IMR-90 (cell line): Measurements from ENCODE around the gene STAT5B. TPM values are rescaled to one million over a fixed set of nuclear protein-coding genes. Genes with fewer than 3 reads are reported as not detected.

Experiments
- ATAC-seq: fragments of 200-7000 bp; cut with Tn5 transposase; 2 replicates; pipeline ENCODE4 v1.9.1; 2020; ENCODE audit warnings: low read depth, mild to moderate bottlenecking, moderate library complexity
- BruUV-seq: library from RNA; stranded (reverse); fragments of 400-500 nt; replicated peaks from 2 replicates; lab custom pipeline; 2021; lab: Mats Ljungman, UMichigan
- CTCF ChIA-PET: fragments of 300-600 bp; formaldehyde crosslinking; extraction: SDS; loops from one replicate; lab custom pipeline; 2021; ENCODE audit warnings: antibody characterized with exemption; lab: Yijun Ruan, JAX
- POLR2A ChIA-PET: fragments of 300-600 bp; sonication (Branson Sonifier 250); formaldehyde crosslinking; loops from one replicate; lab custom pipeline; 2022; ENCODE audit warnings: antibody characterized with exemption; ENCODE audit not compliant: unreplicated experiment; lab: Charles Lee
- DNase-seq: peaks from one replicate; pipeline ENCODE4 v3.0.0; 2013
- H2AFZ ChIP-seq: replicated peaks from 2 replicates; pipeline ENCODE3; 2013; ENCODE audit warnings: low read length, mild to moderate bottlenecking; ENCODE audit not compliant: poor library complexity
- H2AK5ac ChIP-seq: 2 replicates; pipeline ENCODE4 v1.6.1; 2013; ENCODE audit warnings: low read depth, low read length, inconsistent platforms
- H2AK9ac ChIP-seq: replicated peaks from 2 replicates; pipeline ENCODE3; 2013; ENCODE audit warnings: mild to moderate bottlenecking, low read depth, low read length, moderate library complexity; ENCODE audit not compliant: poor library complexity
- H2BK120ac ChIP-seq: 2 replicates; pipeline ENCODE4 v1.6.1; 2013; ENCODE audit warnings: low read depth, low read length, inconsistent platforms
- H2BK15ac ChIP-seq: 3 replicates; pipeline ENCODE4 v1.6.1; 2013; ENCODE audit warnings: low read depth, low read length, inconsistent platforms
- H2BK20ac ChIP-seq: 2 replicates; pipeline ENCODE4 v1.6.1; 2013; ENCODE audit warnings: low read depth, mild to moderate bottlenecking, inconsistent platforms, low read length, moderate library complexity
- H2BK5ac ChIP-seq: 2 replicates; pipeline ENCODE4 v1.6.1; 2013; ENCODE audit warnings: mild to moderate bottlenecking, low read depth, low read length, inconsistent platforms; ENCODE audit not compliant: poor library complexity, severe bottlenecking
- H3K14ac ChIP-seq: replicated peaks from 2 replicates; pipeline ENCODE4 v1.6.1; 2013; ENCODE audit warnings: low read depth, low read length, inconsistent platforms
- H3K18ac ChIP-seq: 2 replicates; pipeline ENCODE4 v1.6.1; 2013; ENCODE audit warnings: low read depth, low read length, control low read depth
- H3K23ac ChIP-seq: 2 replicates; pipeline ENCODE4 v1.6.1; 2013; ENCODE audit warnings: low read depth, low read length, inconsistent platforms
- H3K27ac ChIP-seq: 2 replicates; pipeline ENCODE4 v1.5.1; 2013; ENCODE audit warnings: mild to moderate bottlenecking, control low read depth, low read length; ENCODE audit not compliant: insufficient read depth
- H3K27me3 ChIP-seq: 2 replicates; pipeline ENCODE4 v1.6.1; 2013; ENCODE audit warnings: low read length; ENCODE audit not compliant: control insufficient read depth, insufficient read depth
- H3K36me3 ChIP-seq: 2 replicates; pipeline ENCODE4 v1.6.1; 2013; ENCODE audit warnings: low read length, mixed read lengths; ENCODE audit not compliant: control insufficient read depth, insufficient read depth
- H3K4ac ChIP-seq: 2 replicates; pipeline ENCODE4 v1.6.1; 2013; ENCODE audit warnings: low read depth, low read length, inconsistent platforms
- H3K4me1 ChIP-seq: 2 replicates; pipeline ENCODE4 v1.6.1; 2013; ENCODE audit warnings: low read length, mixed read lengths; ENCODE audit not compliant: control insufficient read depth, insufficient read depth
- H3K4me2 ChIP-seq: 2 replicates; pipeline ENCODE4 v1.6.1; 2013; ENCODE audit warnings: low read depth, mild to moderate bottlenecking, control low read depth, low read length, moderate library complexity
- H3K4me3 ChIP-seq: 2 replicates; pipeline ENCODE4 v1.5.1; 2013; ENCODE audit warnings: low read depth, mild to moderate bottlenecking, control low read depth, low read length, moderate library complexity; ENCODE audit not compliant: insufficient read depth
- H3K56ac ChIP-seq: 2 replicates; pipeline ENCODE4 v1.6.1; 2013; ENCODE audit warnings: low read length, inconsistent platforms; ENCODE audit not compliant: insufficient read depth; ENCODE audit errors: extremely low read depth
- H3K79me1 ChIP-seq, 2 experiments: 2 replicates each; pipeline ENCODE4 v1.6.1; 2013; ENCODE audit warnings: low read length in 2 of 2, inconsistent platforms in 1 of 2, low read depth in 1 of 2
- H3K9ac ChIP-seq: 2 replicates; pipeline ENCODE4 v1.6.1; 2013; ENCODE audit warnings: low read depth, low read length, control low read depth
- H3K9me1 ChIP-seq: 2 replicates; pipeline ENCODE4 v1.6.1; 2013; ENCODE audit warnings: low read length, inconsistent platforms; ENCODE audit not compliant: insufficient read depth
- H3K9me3 ChIP-seq: 2 replicates; pipeline ENCODE4 v1.6.1; 2013; ENCODE audit warnings: low read length; ENCODE audit not compliant: control insufficient read depth, insufficient read depth
- H4K20me1 ChIP-seq: 2 replicates; pipeline ENCODE4 v1.6.1; 2013; ENCODE audit warnings: low read length, inconsistent platforms; ENCODE audit not compliant: insufficient read depth
- H4K5ac ChIP-seq: 2 replicates; pipeline ENCODE4 v1.6.1; 2013; ENCODE audit warnings: mild to moderate bottlenecking, low read depth, low read length, control low read depth
- H4K8ac ChIP-seq, 2 experiments: 2 replicates each; pipeline ENCODE4 v1.6.1; 2013; ENCODE audit warnings: low read depth in 2 of 2, low read length in 2 of 2, control low read depth in 1 of 2, inconsistent platforms in 1 of 2
- H4K91ac ChIP-seq: 2 replicates; pipeline ENCODE4 v1.6.1; 2013; ENCODE audit warnings: low read depth, low read length, inconsistent platforms; ENCODE audit not compliant: insufficient read depth
- BHLHE40 ChIP-seq: fragments of 150-350 bp; IDR thresholded peaks from 2 replicates; pipeline ENCODE4 v1.6.1; 2016; ENCODE audit warnings: mild to moderate bottlenecking, low read depth, low read length
- CEBPB ChIP-seq: IDR thresholded peaks from 2 replicates; pipeline ENCODE4 v1.6.1; 2012; ENCODE audit warnings: low read depth, low read length, improper control_type of control experiment
- CTCF ChIP-seq: conservative IDR thresholded peaks from 2 replicates; pipeline ENCODE4 v1.5.1; 2012; ENCODE audit warnings: mild to moderate bottlenecking, low read depth, low read length, improper control_type of control experiment
- FOS ChIP-seq: fragments of 150-350 bp; IDR thresholded peaks from 2 replicates; pipeline ENCODE4 v1.6.1; 2016; ENCODE audit warnings: low read depth, low read length
- MAZ ChIP-seq: IDR thresholded peaks from 2 replicates; pipeline ENCODE4 v1.6.1; 2012; ENCODE audit warnings: low read depth, mild to moderate bottlenecking, low read length, improper control_type of control experiment, moderate library complexity, borderline replicate concordance
- NFE2L2 ChIP-seq: fragments of 150-350 bp; IDR thresholded peaks from 2 replicates; pipeline ENCODE4 v1.6.1; 2016; ENCODE audit warnings: low read depth, mild to moderate bottlenecking, low read length
- POLR2A ChIP-seq: IDR thresholded peaks from 2 replicates; pipeline ENCODE4 v1.6.1; 2012; ENCODE audit warnings: mild to moderate bottlenecking, low read depth, low read length
- RFX5 ChIP-seq: IDR thresholded peaks from 2 replicates; pipeline ENCODE4 v1.8.0; 2012; ENCODE audit warnings: low read depth, mild to moderate bottlenecking, low read length, moderate library complexity
- SMC3 ChIP-seq: fragments of 150-350 bp; IDR thresholded peaks from 2 replicates; pipeline ENCODE4 v1.6.1; 2016; ENCODE audit warnings: low read depth, mild to moderate bottlenecking, antibody characterized with exemption, low read length, moderate library complexity
- WGBS, 2 experiments: methylation state at CpG; one replicate each; pipeline versions ENCODE4 v1.1.5 to v1.1.7; 2013; ENCODE audit warnings: missing lambda C conversion rate in 2 of 2; ENCODE audit not compliant: insufficient read length in 1 of 2; ENCODE audit errors: extremely low coverage in 2 of 2; 5-methylcytosine and 5-hydroxymethylcytosine counted together
- dilution Hi-C: fragments of 300-500 bp; cut with HindIII; formaldehyde crosslinking; loops from one replicate; pipeline ENCODE4 v1.14.3; 2018; ENCODE audit warnings: low sequenced_read_pairs; ENCODE audit not compliant: unreplicated experiment
- in situ Hi-C: fragments of 300-500 bp; cut with MboI; formaldehyde crosslinking; loops from 3 replicates; pipeline ENCODE4 v1.14.3; 2019; ENCODE audit warnings: low sequenced_read_pairs, inconsistent platforms, mixed read lengths
- intact Hi-C: fragments of 100-400 bp; cut with micrococcal nuclease; formaldehyde crosslinking; loops from 2 replicates; pipeline ENCODE4 v1.10.0; 2022
- polyA plus RNA-seq, 3 experiments: library from polyadenylated mRNA; depleted of rRNA; stranded (reverse); fragments of >200 nt; gene quantifications; 2 replicates each; pipeline ENCODE4 v1.2.3, GENCODE V29; 2012; ENCODE audit warnings: low replicate concordance in 1 of 3
- total RNA-seq: library from RNA; depleted of rRNA; stranded (reverse); fragments of >200 nt; gene quantifications from 2 replicates; pipeline ENCODE4 v1.2.3, GENCODE V29; 2012
- TF ChIP-seq, protein P1 (sequence below): fragments of 150-350 bp; IDR thresholded peaks from 2 replicates; pipeline ENCODE4 v1.6.1; 2017; ENCODE audit warnings: mild to moderate bottlenecking, antibody characterized with exemption, low read length, low read depth

Gene STAT5B
- total and polyA plus RNA-seq, 2 of the 4 experiments (the other 2 are of a cell fraction) = 24.4 to 29.6 TPM

DNA sequence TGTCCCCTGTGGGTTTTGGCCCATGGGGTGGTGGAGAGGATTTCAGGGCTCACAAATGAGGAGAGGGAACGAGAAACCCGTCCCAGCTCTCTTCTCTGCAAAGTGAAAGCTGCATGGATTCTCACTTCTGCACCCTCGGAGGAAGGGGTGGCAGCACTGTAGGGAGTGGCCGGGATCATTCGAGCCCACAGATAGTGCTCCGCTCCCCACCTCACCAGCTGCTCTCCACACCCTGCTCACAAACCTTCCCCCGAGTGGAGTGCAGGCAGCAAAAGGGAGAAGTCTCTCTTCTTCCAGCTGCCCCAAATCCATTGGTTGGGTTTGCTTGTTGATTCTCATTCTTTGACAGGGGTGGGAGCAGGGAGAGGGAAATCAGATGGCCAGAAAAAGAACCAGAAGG is 32.3 kb upstream of the STAT5B start:
- Histone ChIP-seq H3K9me1 (no peaks in the 10 kb centered on the region), H3K4ac (no peak overlapping the region), H3K27ac (no peak overlapping the region), H4K5ac (no peak overlapping the region), H4K91ac (no peak overlapping the region), H2AK9ac (no peak overlapping the region), H2BK15ac (no peak overlapping the region), H2BK5ac (no peak overlapping the region), H3K14ac (no peak overlapping the region), H3K18ac (no peak overlapping the region), H3K4me2 (no peak overlapping the region), H3K4me1 (peaks cover 11% of the 10 kb centered on the region), H3K56ac (no peak overlapping the region), H3K36me3 (peaks cover 14% of the 10 kb centered on the region), H4K20me1 (no peaks in the 10 kb centered on the region), H2AFZ (no peak overlapping the region), H2AK5ac (no peak overlapping the region), H3K9ac (no peak overlapping the region), H3K79me1 (0 out of 4 replicates have a peak, but pooled peaks cover 0 to 2% of the 10 kb centered on the region in 2 experiments), H3K4me3 (no peak overlapping the region), H3K27me3 (no peaks in the 10 kb centered on the region), H3K9me3 (no peaks in the 10 kb centered on the region), H2BK20ac (no peak overlapping the region), H3K23ac (no peak overlapping the region), H2BK120ac (no peak overlapping the region), H4K8ac (no peak overlapping the region)
- DNase-seq (no peak), ATAC-seq (no peak)
- ChIA-PET CTCF (interaction anchor here (0.7 kb wide), 1 partner anchor 86 kb away, joined by 4 read pairs; no protein-coding TSS in a partner anchor), POLR2A (interaction anchor here (0.5 kb wide), 1 partner anchor 108 kb away, joined by 3 read pairs; no protein-coding TSS in a partner anchor)
- dilution Hi-C loops = no loop called here
- no CpG with 5 or more reads among the region's 7 CpGs for WGBS, 2 experiments
- BruUV-seq = no TSS peak
- intact Hi-C loops = no loop called here
- in situ Hi-C loops = no loop called here
- no peak for TF ChIP-seq MAZ
- no peak for TF ChIP-seq BHLHE40
- no peak for TF ChIP-seq FOS
- no peak for TF ChIP-seq NFE2L2
- TF ChIP-seq SMC3 = no peak
- no peak for TF ChIP-seq POLR2A
- TF ChIP-seq, protein P1, sequence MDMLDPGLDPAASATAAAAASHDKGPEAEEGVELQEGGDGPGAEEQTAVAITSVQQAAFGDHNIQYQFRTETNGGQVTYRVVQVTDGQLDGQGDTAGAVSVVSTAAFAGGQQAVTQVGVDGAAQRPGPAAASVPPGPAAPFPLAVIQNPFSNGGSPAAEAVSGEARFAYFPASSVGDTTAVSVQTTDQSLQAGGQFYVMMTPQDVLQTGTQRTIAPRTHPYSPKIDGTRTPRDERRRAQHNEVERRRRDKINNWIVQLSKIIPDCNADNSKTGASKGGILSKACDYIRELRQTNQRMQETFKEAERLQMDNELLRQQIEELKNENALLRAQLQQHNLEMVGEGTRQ = no peak
- TF ChIP-seq CEBPB = no peak
- TF ChIP-seq RFX5 = no peak
- no peak for TF ChIP-seq CTCF
